ENCODE data around the gene ARHGAP6.

The ARHGAP6 gene

DNA sequence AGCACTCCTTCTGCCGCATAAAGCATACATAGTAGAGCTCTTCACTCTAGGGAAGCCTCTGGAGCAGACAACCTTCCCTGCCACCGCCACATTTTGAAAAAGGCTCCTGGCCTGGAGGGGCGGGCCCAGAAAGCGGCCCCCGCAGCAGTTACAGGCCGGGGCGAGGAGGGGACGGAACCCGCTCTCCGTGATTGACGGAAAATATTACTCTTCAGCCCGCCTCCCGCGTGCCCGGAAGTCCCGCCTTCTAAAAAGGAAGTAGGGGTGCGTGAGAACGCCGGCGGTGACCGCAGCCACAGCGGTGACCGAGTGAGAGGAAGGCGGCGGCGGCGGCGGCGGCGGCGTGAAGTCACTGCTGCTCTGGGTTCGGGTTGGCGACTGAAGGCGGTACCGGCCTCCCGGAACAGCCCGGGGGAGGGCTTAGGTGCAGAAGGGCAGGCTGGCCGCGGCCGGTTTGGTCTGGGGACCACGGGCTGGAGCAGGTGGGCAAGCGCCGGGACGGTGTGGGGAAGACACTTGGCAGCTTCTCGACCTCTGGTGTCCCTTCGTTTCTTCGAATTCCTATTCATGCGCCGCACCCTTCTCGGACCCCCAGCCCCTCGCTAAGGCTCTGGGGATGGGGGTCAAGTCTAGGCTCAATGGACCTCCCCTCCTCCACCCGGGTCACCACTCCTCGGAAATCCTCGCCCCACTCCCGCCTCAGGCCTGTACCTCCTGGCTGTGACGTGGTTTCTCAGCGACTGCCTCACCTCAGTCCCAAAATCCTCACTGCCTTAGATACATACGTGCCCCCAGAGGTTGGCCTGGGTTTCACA, 554.5 kb downstream of the ARHGAP6 start, which contains the start of gene HCCS:
HCCS (plus strand) TSS at position 296 of the 815 bp plus-strand sequence. CDS start 729 bp downstream, outside the sequence.
- DNase-seq (ENCODE audit: low read depth): peak; percentile 32
- TF ChIP-seq, protein P1, sequence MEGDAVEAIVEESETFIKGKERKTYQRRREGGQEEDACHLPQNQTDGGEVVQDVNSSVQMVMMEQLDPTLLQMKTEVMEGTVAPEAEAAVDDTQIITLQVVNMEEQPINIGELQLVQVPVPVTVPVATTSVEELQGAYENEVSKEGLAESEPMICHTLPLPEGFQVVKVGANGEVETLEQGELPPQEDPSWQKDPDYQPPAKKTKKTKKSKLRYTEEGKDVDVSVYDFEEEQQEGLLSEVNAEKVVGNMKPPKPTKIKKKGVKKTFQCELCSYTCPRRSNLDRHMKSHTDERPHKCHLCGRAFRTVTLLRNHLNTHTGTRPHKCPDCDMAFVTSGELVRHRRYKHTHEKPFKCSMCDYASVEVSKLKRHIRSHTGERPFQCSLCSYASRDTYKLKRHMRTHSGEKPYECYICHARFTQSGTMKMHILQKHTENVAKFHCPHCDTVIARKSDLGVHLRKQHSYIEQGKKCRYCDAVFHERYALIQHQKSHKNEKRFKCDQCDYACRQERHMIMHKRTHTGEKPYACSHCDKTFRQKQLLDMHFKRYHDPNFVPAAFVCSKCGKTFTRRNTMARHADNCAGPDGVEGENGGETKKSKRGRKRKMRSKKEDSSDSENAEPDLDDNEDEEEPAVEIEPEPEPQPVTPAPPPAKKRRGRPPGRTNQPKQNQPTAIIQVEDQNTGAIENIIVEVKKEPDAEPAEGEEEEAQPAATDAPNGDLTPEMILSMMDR (conservative IDR thresholded peaks at IDR 0.05; ENCODE audit: low read depth, low read length): no peak
- peak within 1 kb of the TSS; percentile 77 for H3K4me3 ChIP-seq (ENCODE audit: low read length)

DNA sequence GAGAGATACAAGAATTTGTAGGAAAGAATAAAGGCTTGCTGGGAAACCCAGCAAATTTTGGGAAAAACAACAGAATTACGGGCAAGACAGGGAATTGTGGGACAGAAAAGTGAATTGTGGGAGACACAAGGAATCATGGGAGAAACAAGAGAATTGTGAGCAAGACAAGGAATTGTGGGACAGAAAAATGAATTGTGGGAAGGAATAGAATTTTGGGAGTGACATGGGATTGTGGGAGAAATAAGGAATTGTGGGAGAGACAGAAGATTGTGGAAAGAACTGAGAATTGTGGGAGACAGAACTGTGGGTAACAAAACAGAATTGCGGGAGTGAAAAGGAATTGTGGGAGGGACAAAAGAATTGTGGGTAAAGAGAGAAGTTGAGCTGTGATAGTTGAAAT, 555.8 kb downstream of the ARHGAP6 start:
- TF ChIP-seq, protein P1 (conservative IDR thresholded peaks at IDR 0.05; ENCODE audit: low read depth, low read length): no peak
- H3K4me3 ChIP-seq (ENCODE audit: low read length): no peak overlapping the region
- no peak for DNase-seq (ENCODE audit: low read depth)

DNA sequence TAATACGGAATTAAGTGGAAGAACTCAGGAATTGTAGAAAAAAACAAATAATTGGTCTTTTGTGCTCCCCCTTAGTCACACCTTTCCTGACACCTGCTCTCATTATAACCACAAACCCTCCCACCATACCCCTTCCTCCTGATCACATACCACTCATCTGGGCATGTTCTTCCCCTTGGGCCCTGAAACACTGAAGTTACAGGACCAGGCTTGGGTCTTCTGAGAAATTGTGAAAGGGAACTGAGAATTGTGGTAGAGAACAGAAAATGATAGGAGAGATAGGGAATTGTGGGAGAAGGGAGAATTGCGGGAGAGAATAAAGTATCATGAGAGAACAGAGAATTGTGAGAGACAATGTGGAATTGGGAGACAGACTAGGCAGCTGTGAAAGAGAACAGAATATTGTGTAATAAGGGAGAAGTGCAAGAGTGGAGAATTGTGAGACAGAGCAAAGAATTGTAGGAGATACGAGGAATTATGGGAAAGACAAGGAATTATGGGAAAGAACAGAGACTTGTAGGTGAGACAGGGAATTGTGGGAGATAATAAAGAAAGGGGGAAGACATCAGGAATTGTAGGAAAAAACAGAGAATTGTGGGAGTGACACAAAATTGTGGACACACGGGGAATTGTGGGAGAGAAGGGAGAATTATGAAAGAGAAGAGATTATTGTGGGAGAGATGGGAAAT, 557.3 kb downstream of the ARHGAP6 start:
- TF ChIP-seq, protein P1 (conservative IDR thresholded peaks at IDR 0.05; ENCODE audit: low read depth, low read length): no peak
- H3K4me3 ChIP-seq (ENCODE audit: low read length): no peak overlapping the region
- no peak for DNase-seq (ENCODE audit: low read depth)

DNA sequence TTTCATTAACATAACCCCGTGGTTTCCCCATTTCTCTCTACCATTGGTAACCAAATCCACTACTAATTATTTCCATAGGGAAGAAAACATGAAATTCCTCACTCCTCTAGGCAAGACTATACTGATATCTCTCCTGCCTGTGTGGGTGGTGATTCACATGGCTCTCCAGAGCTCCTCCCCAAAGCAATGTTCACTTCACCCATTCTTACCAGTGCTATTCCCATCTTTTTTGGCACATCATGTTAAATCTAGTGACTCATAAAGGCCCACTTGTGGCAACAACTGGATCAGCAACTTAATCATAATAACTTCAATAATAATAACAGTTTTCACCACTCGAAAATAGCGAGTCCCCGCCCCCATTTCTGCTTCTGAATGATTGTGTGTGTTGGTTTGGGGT, 560.6 kb downstream of the ARHGAP6 start:
- H3K4me3 ChIP-seq (ENCODE audit: low read length): no peak overlapping the region
- TF ChIP-seq, protein P1 (conservative IDR thresholded peaks at IDR 0.05; ENCODE audit: low read depth, low read length): no peak
- DNase-seq (ENCODE audit: low read depth): no peak

DNA sequence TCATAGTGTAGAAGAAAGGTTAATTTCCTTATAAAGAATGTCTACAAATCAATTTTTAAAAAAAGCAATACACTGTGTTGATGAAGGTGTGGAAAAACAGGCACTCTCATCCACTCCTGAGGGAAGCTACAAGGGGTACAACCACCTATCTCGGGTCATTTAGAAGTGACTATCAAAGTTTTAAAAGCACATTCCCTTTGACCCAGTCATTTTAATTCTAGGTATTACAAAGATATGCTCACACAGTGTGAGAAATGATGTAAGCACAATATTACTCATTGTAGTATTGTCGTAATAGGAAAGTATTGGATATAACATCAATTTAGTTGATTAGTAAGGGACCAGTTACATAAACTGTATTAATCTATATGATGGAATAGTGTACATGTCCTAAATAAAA, 562.0 kb downstream of the ARHGAP6 start:
- DNase-seq (ENCODE audit: low read depth): no peak
- TF ChIP-seq, protein P1 (conservative IDR thresholded peaks at IDR 0.05; ENCODE audit: low read depth, low read length): no peak
- H3K4me3 ChIP-seq (ENCODE audit: low read length): no peak overlapping the region

DNA sequence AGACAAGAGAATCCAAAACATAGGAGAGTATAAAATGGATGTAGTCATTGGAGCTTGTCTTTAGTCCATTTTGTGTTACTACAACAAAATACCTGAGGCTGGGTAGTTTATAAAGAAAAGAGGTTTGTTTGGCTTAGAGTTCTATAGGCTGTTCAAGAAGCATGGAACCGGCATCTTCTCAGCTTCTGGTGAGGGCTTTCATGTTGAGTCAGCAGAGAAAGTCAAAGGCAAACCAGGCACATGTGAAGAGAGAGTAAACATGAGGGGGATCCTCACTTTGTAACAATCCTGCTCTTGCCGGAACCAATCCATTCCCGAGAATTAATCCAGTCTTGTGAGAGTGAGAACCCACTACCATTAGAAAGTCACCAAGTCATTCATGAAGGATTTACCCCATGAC, 562.7 kb downstream of the ARHGAP6 start:
- TF ChIP-seq, protein P1 (conservative IDR thresholded peaks at IDR 0.05; ENCODE audit: low read depth, low read length): no peak
- H3K4me3 ChIP-seq (ENCODE audit: low read length): no peak overlapping the region
- no peak for DNase-seq (ENCODE audit: low read depth)
